Fibroblast of lung (primary cell): ENCODE measurements around the gene TEX35.

Experiments
- EZH2 ChIP-seq: IDR thresholded peaks from 2 replicates; pipeline ENCODE4 v1.5.1; 2012; ENCODE audit warnings: low read length, control low read depth, mild to moderate bottlenecking; ENCODE audit errors: missing control alignments
- TF ChIP-seq, protein P1 (sequence below), 2 donors: IDR thresholded peaks in 1 of 2; conservative IDR thresholded peaks in 1 of 2; 1 replicate in 1 of 2; 2 replicates in 1 of 2; pipeline ENCODE4 v1.5.1; 2011 to 2012; ENCODE audit warnings: low read length in 2 of 2, control low read depth in 1 of 2, inconsistent platforms in 1 of 2, low read depth in 1 of 2, mild to moderate bottlenecking in 1 of 2

- no peak for TF ChIP-seq EZH2
- TF ChIP-seq, protein P1, sequence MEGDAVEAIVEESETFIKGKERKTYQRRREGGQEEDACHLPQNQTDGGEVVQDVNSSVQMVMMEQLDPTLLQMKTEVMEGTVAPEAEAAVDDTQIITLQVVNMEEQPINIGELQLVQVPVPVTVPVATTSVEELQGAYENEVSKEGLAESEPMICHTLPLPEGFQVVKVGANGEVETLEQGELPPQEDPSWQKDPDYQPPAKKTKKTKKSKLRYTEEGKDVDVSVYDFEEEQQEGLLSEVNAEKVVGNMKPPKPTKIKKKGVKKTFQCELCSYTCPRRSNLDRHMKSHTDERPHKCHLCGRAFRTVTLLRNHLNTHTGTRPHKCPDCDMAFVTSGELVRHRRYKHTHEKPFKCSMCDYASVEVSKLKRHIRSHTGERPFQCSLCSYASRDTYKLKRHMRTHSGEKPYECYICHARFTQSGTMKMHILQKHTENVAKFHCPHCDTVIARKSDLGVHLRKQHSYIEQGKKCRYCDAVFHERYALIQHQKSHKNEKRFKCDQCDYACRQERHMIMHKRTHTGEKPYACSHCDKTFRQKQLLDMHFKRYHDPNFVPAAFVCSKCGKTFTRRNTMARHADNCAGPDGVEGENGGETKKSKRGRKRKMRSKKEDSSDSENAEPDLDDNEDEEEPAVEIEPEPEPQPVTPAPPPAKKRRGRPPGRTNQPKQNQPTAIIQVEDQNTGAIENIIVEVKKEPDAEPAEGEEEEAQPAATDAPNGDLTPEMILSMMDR (conservative IDR thresholded peaks at IDR 0.05 in 1 of 2, IDR thresholded peaks at IDR 0.05 in 1 of 2; ENCODE audit: low read depth in 1 of 2, low read length in 2 of 2): no peak
Measured at GRCh38 chr1:178529364-178530036, 16.6 kb downstream of the TEX35 start.
